IMR-90 (cell line): ENCODE results near the gene SDS. TPM values are rescaled to one million over a fixed set of nuclear protein-coding genes. Genes with fewer than 3 reads are reported as not detected.

ENCODE experiments used
- ATAC-seq: fragments of 200-7000 bp; cut with Tn5 transposase; 2 replicates; pipeline ENCODE4 v1.9.1; 2020; ENCODE audit warnings: low read depth, mild to moderate bottlenecking, moderate library complexity
- BruUV-seq: library from RNA; stranded (reverse); fragments of 400-500 nt; replicated peaks from 2 replicates; lab custom pipeline; 2021; lab: Mats Ljungman, UMichigan
- CTCF ChIA-PET: fragments of 300-600 bp; formaldehyde crosslinking; extraction: SDS; loops from one replicate; lab custom pipeline; 2021; ENCODE audit warnings: antibody characterized with exemption; lab: Yijun Ruan, JAX
- POLR2A ChIA-PET: fragments of 300-600 bp; sonication (Branson Sonifier 250); formaldehyde crosslinking; loops from one replicate; lab custom pipeline; 2022; ENCODE audit warnings: antibody characterized with exemption; ENCODE audit not compliant: unreplicated experiment; lab: Charles Lee
- DNase-seq: peaks from one replicate; pipeline ENCODE4 v3.0.0; 2013
- H2AFZ ChIP-seq: replicated peaks from 2 replicates; pipeline ENCODE3; 2013; ENCODE audit warnings: low read length, mild to moderate bottlenecking; ENCODE audit not compliant: poor library complexity
- H2AK5ac ChIP-seq: 2 replicates; pipeline ENCODE4 v1.6.1; 2013; ENCODE audit warnings: low read depth, low read length, inconsistent platforms
- H2AK9ac ChIP-seq: replicated peaks from 2 replicates; pipeline ENCODE3; 2013; ENCODE audit warnings: mild to moderate bottlenecking, low read depth, low read length, moderate library complexity; ENCODE audit not compliant: poor library complexity
- H2BK120ac ChIP-seq: 2 replicates; pipeline ENCODE4 v1.6.1; 2013; ENCODE audit warnings: low read depth, low read length, inconsistent platforms
- H2BK15ac ChIP-seq: 3 replicates; pipeline ENCODE4 v1.6.1; 2013; ENCODE audit warnings: low read depth, low read length, inconsistent platforms
- H2BK20ac ChIP-seq: 2 replicates; pipeline ENCODE4 v1.6.1; 2013; ENCODE audit warnings: low read depth, mild to moderate bottlenecking, inconsistent platforms, low read length, moderate library complexity
- H2BK5ac ChIP-seq: 2 replicates; pipeline ENCODE4 v1.6.1; 2013; ENCODE audit warnings: mild to moderate bottlenecking, low read depth, low read length, inconsistent platforms; ENCODE audit not compliant: poor library complexity, severe bottlenecking
- H3K14ac ChIP-seq: replicated peaks from 2 replicates; pipeline ENCODE4 v1.6.1; 2013; ENCODE audit warnings: low read depth, low read length, inconsistent platforms
- H3K18ac ChIP-seq: 2 replicates; pipeline ENCODE4 v1.6.1; 2013; ENCODE audit warnings: low read depth, low read length, control low read depth
- H3K23ac ChIP-seq: 2 replicates; pipeline ENCODE4 v1.6.1; 2013; ENCODE audit warnings: low read depth, low read length, inconsistent platforms
- H3K27ac ChIP-seq: 2 replicates; pipeline ENCODE4 v1.5.1; 2013; ENCODE audit warnings: mild to moderate bottlenecking, control low read depth, low read length; ENCODE audit not compliant: insufficient read depth
- H3K27me3 ChIP-seq: 2 replicates; pipeline ENCODE4 v1.6.1; 2013; ENCODE audit warnings: low read length; ENCODE audit not compliant: control insufficient read depth, insufficient read depth
- H3K36me3 ChIP-seq: 2 replicates; pipeline ENCODE4 v1.6.1; 2013; ENCODE audit warnings: low read length, mixed read lengths; ENCODE audit not compliant: control insufficient read depth, insufficient read depth
- H3K4ac ChIP-seq: 2 replicates; pipeline ENCODE4 v1.6.1; 2013; ENCODE audit warnings: low read depth, low read length, inconsistent platforms
- H3K4me1 ChIP-seq: 2 replicates; pipeline ENCODE4 v1.6.1; 2013; ENCODE audit warnings: low read length, mixed read lengths; ENCODE audit not compliant: control insufficient read depth, insufficient read depth
- H3K4me2 ChIP-seq: 2 replicates; pipeline ENCODE4 v1.6.1; 2013; ENCODE audit warnings: low read depth, mild to moderate bottlenecking, control low read depth, low read length, moderate library complexity
- H3K4me3 ChIP-seq: 2 replicates; pipeline ENCODE4 v1.5.1; 2013; ENCODE audit warnings: low read depth, mild to moderate bottlenecking, control low read depth, low read length, moderate library complexity; ENCODE audit not compliant: insufficient read depth
- H3K56ac ChIP-seq: 2 replicates; pipeline ENCODE4 v1.6.1; 2013; ENCODE audit warnings: low read length, inconsistent platforms; ENCODE audit not compliant: insufficient read depth; ENCODE audit errors: extremely low read depth
- H3K79me1 ChIP-seq, 2 experiments: 2 replicates each; pipeline ENCODE4 v1.6.1; 2013; ENCODE audit warnings: low read length in 2 of 2, inconsistent platforms in 1 of 2, low read depth in 1 of 2
- H3K9ac ChIP-seq: 2 replicates; pipeline ENCODE4 v1.6.1; 2013; ENCODE audit warnings: low read depth, low read length, control low read depth
- H3K9me1 ChIP-seq: 2 replicates; pipeline ENCODE4 v1.6.1; 2013; ENCODE audit warnings: low read length, inconsistent platforms; ENCODE audit not compliant: insufficient read depth
- H3K9me3 ChIP-seq: 2 replicates; pipeline ENCODE4 v1.6.1; 2013; ENCODE audit warnings: low read length; ENCODE audit not compliant: control insufficient read depth, insufficient read depth
- H4K20me1 ChIP-seq: 2 replicates; pipeline ENCODE4 v1.6.1; 2013; ENCODE audit warnings: low read length, inconsistent platforms; ENCODE audit not compliant: insufficient read depth
- H4K5ac ChIP-seq: 2 replicates; pipeline ENCODE4 v1.6.1; 2013; ENCODE audit warnings: mild to moderate bottlenecking, low read depth, low read length, control low read depth
- H4K8ac ChIP-seq, 2 experiments: 2 replicates each; pipeline ENCODE4 v1.6.1; 2013; ENCODE audit warnings: low read depth in 2 of 2, low read length in 2 of 2, control low read depth in 1 of 2, inconsistent platforms in 1 of 2
- H4K91ac ChIP-seq: 2 replicates; pipeline ENCODE4 v1.6.1; 2013; ENCODE audit warnings: low read depth, low read length, inconsistent platforms; ENCODE audit not compliant: insufficient read depth
- CHD1 ChIP-seq: IDR thresholded peaks from 2 replicates; pipeline ENCODE4 v1.6.1; 2012; ENCODE audit warnings: low read depth, low read length, improper control_type of control experiment
- MXI1 ChIP-seq: IDR thresholded peaks from 2 replicates; pipeline ENCODE4 v1.6.1; 2012; ENCODE audit warnings: low read depth, mild to moderate bottlenecking, low read length, moderate library complexity, borderline replicate concordance
- WGBS, 2 experiments: methylation state at CpG; one replicate each; pipeline versions ENCODE4 v1.1.5 to v1.1.7; 2013; ENCODE audit warnings: missing lambda C conversion rate in 2 of 2; ENCODE audit not compliant: insufficient read length in 1 of 2; ENCODE audit errors: extremely low coverage in 2 of 2; 5-methylcytosine and 5-hydroxymethylcytosine counted together
- dilution Hi-C: fragments of 300-500 bp; cut with HindIII; formaldehyde crosslinking; loops from one replicate; pipeline ENCODE4 v1.14.3; 2018; ENCODE audit warnings: low sequenced_read_pairs; ENCODE audit not compliant: unreplicated experiment
- in situ Hi-C: fragments of 300-500 bp; cut with MboI; formaldehyde crosslinking; loops from 3 replicates; pipeline ENCODE4 v1.14.3; 2019; ENCODE audit warnings: low sequenced_read_pairs, inconsistent platforms, mixed read lengths
- intact Hi-C: fragments of 100-400 bp; cut with micrococcal nuclease; formaldehyde crosslinking; loops from 2 replicates; pipeline ENCODE4 v1.10.0; 2022
- polyA plus RNA-seq, 3 experiments: library from polyadenylated mRNA; depleted of rRNA; stranded (reverse); fragments of >200 nt; gene quantifications; 2 replicates each; pipeline ENCODE4 v1.2.3, GENCODE V29; 2012; ENCODE audit warnings: low replicate concordance in 1 of 3
- total RNA-seq: library from RNA; depleted of rRNA; stranded (reverse); fragments of >200 nt; gene quantifications from 2 replicates; pipeline ENCODE4 v1.2.3, GENCODE V29; 2012
- TF ChIP-seq, protein P1 (sequence below): fragments of 150-350 bp; IDR thresholded peaks from 2 replicates; pipeline ENCODE4 v1.6.1; 2017; ENCODE audit warnings: mild to moderate bottlenecking, antibody characterized with exemption, low read length, low read depth

Gene SDS
- total and polyA plus RNA-seq, 2 of the 4 experiments (the other 2 are of a cell fraction): not detected

DNA sequence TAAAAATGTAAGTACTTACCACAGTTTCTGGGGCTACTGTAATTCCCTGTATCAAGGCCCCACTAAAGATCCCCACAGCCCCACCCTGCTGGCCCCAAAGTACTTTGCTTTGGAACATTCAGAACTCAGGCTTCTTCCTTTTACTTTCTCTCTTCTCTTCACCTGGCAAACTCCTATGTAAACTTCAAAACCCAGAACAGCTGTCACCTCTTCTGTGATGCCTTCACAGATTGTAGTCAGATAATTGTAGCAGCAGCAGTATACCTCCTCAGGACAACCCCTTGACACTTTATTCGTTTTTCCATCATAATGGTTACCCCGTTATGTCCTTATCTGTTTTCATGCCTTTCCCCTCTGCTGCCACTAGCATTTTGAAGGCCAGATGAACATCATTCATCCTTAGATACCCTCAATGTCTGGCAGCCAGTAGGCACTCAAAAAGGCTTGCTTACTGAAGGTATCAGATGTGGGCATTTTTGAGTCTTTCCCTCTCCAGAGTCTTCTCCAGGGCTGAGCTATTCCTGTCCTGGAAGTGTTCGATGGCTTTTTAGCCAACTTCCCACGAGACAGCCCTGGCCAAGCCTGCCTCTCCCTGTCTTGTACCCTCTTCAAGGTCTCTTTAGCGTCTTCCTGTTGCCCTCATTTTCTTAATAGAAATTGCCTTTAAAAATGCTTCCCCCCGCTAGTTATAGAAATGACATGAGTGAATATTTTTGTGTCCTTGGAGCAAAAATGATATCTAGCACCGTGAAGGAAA lies 37.9 kb downstream of the SDS start:
- no peak overlapping the region for H3K27ac ChIP-seq
- no peak overlapping the region for H3K4ac ChIP-seq
- no peak overlapping the region for H2AK5ac ChIP-seq
- peaks cover 0 to 29% of the 10 kb centered on the region in 2 experiments; a peak in 3 of 4 replicates for H3K79me1 ChIP-seq
- no peaks in the 10 kb centered on the region for H3K27me3 ChIP-seq
- H4K91ac ChIP-seq: no peak overlapping the region
- no TSS peak for BruUV-seq
- no peak overlapping the region for H2BK120ac ChIP-seq
- no peak overlapping the region for H2BK5ac ChIP-seq
- no peak overlapping the region for H3K9ac ChIP-seq
- H3K9me1 ChIP-seq: peaks cover 10% of the 10 kb centered on the region
- TF ChIP-seq CHD1: no peak
- no peak for TF ChIP-seq MXI1
- TF ChIP-seq, protein P1, sequence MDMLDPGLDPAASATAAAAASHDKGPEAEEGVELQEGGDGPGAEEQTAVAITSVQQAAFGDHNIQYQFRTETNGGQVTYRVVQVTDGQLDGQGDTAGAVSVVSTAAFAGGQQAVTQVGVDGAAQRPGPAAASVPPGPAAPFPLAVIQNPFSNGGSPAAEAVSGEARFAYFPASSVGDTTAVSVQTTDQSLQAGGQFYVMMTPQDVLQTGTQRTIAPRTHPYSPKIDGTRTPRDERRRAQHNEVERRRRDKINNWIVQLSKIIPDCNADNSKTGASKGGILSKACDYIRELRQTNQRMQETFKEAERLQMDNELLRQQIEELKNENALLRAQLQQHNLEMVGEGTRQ: no peak
- dilution Hi-C loops: no loop called here
- WGBS, 2 experiments: 100% methylated on average over 1 of the region's 7 CpGs; no CpG with 5 or more reads in 1 of the 2 experiments
- H2AK9ac ChIP-seq: no peak overlapping the region
- no peak overlapping the region for H3K4me3 ChIP-seq
- no peak overlapping the region for H2BK20ac ChIP-seq
- H3K56ac ChIP-seq: no peak overlapping the region
- no peak overlapping the region for H2AFZ ChIP-seq
- ATAC-seq: no peak
- no peak overlapping the region for H3K4me2 ChIP-seq
- POLR2A ChIA-PET: no interaction called here
- intact Hi-C loops: no loop called here
- H3K18ac ChIP-seq: no peak overlapping the region
- no peak overlapping the region for H4K8ac ChIP-seq
- H3K23ac ChIP-seq: no peak overlapping the region
- no peak overlapping the region for H3K14ac ChIP-seq
- H4K5ac ChIP-seq: no peak overlapping the region
- H3K9me3 ChIP-seq: no peaks in the 10 kb centered on the region
- CTCF ChIA-PET: no interaction called here
- in situ Hi-C loops: no loop called here
- H3K36me3 ChIP-seq: no peaks in the 10 kb centered on the region; the same call in 1 of the 2 replicates
- H3K4me1 ChIP-seq: no peaks in the 10 kb centered on the region; the same call in 1 of the 2 replicates
- peaks cover 5% of the 10 kb centered on the region; the same call in 1 of the 2 replicates for H4K20me1 ChIP-seq
- no peak for DNase-seq
- H2BK15ac ChIP-seq: no peak overlapping the region
